ENCODE measurements around the gene CARD9.

Gene CARD9

GRCh38 chr9:136340356-136341041 lies 33.0 kb downstream of the CARD9 start:
- H3K36me3 ChIP-seq (ENCODE audit: insufficient read depth, low read depth, low read length) = no peaks in the 10 kb centered on the region

GRCh38 chr9:136339958-136340310 lies 33.5 kb downstream of the CARD9 start:
- no peaks in the 10 kb centered on the region for H3K36me3 ChIP-seq (ENCODE audit: insufficient read depth, low read depth, low read length)
- no peak overlapping the region for H3K27ac ChIP-seq (ENCODE audit: low read length)

More at GRCh38 chr9:136340356-136341041, 33.0 kb downstream of the CARD9 start:
- H3K4me3 ChIP-seq (ENCODE audit: low read length) = no peak overlapping the region
- no peaks in the 10 kb centered on the region for H3K27me3 ChIP-seq (ENCODE audit: insufficient read depth, low read length)
- H3K27ac ChIP-seq (ENCODE audit: low read length) = no peak overlapping the region
- no peak overlapping the region for H3K9ac ChIP-seq (ENCODE audit: low read depth, low read length)
- no peaks in the 10 kb centered on the region for H3K4me1 ChIP-seq (ENCODE audit: insufficient read depth, low read length)
- no peaks in the 10 kb centered on the region for H3K9me3 ChIP-seq (ENCODE audit: insufficient read depth, low read depth, low read length)

GRCh38 chr9:136339173-136339957 lies 34.1 kb downstream of the CARD9 start:
- no peaks in the 10 kb centered on the region for H3K36me3 ChIP-seq (ENCODE audit: insufficient read depth, low read depth, low read length)
- no peak overlapping the region for H3K27ac ChIP-seq (ENCODE audit: low read length)
- no peak overlapping the region for H3K4me3 ChIP-seq (ENCODE audit: low read length)
- H3K9me3 ChIP-seq (ENCODE audit: insufficient read depth, low read depth, low read length) = no peaks in the 10 kb centered on the region
- no peaks in the 10 kb centered on the region for H3K4me1 ChIP-seq (ENCODE audit: insufficient read depth, low read length)
- no peak overlapping the region for H3K9ac ChIP-seq (ENCODE audit: low read depth, low read length)
- H3K27me3 ChIP-seq (ENCODE audit: insufficient read depth, low read length) = no peaks in the 10 kb centered on the region

More at GRCh38 chr9:136339958-136340310, 33.5 kb downstream of the CARD9 start:
- Histone ChIP-seq H3K27me3 (ENCODE audit: insufficient read depth, low read length) (no peaks in the 10 kb centered on the region), H3K9ac (ENCODE audit: low read depth, low read length) (no peak overlapping the region), H3K9me3 (ENCODE audit: insufficient read depth, low read depth, low read length) (no peaks in the 10 kb centered on the region), H3K4me3 (ENCODE audit: low read length) (no peak overlapping the region), H3K4me1 (ENCODE audit: insufficient read depth, low read length) (no peaks in the 10 kb centered on the region)

- Histone ChIP-seq H3K27ac (ENCODE audit: low read length) (no peak overlapping the region), H3K9me3 (ENCODE audit: insufficient read depth, low read depth, low read length) (no peaks in the 10 kb centered on the region), H3K9ac (ENCODE audit: low read depth, low read length) (no peak overlapping the region), H3K4me1 (ENCODE audit: insufficient read depth, low read length) (no peaks in the 10 kb centered on the region), H3K27me3 (ENCODE audit: insufficient read depth, low read length) (no peaks in the 10 kb centered on the region), H3K36me3 (ENCODE audit: insufficient read depth, low read depth, low read length) (no peaks in the 10 kb centered on the region), H3K4me3 (ENCODE audit: low read length) (no peak overlapping the region)
These were observed 35.0 kb downstream of the CARD9 start for GRCh38 chr9:136338511-136338910.

GRCh38 chr9:136337416-136338395 lies 35.8 kb downstream of the CARD9 start:
- H3K27ac ChIP-seq (ENCODE audit: low read length) = no peak overlapping the region
- no peak overlapping the region for H3K9ac ChIP-seq (ENCODE audit: low read depth, low read length)
- H3K36me3 ChIP-seq (ENCODE audit: insufficient read depth, low read depth, low read length) = no peaks in the 10 kb centered on the region
- no peaks in the 10 kb centered on the region for H3K27me3 ChIP-seq (ENCODE audit: insufficient read depth, low read length)
- no peak overlapping the region for H3K4me3 ChIP-seq (ENCODE audit: low read length)
- H3K9me3 ChIP-seq (ENCODE audit: insufficient read depth, low read depth, low read length) = no peaks in the 10 kb centered on the region
- no peaks in the 10 kb centered on the region for H3K4me1 ChIP-seq (ENCODE audit: insufficient read depth, low read length)

GRCh38 chr9:136336881-136337280 lies 36.6 kb downstream of the CARD9 start:
- H3K27me3 ChIP-seq (ENCODE audit: insufficient read depth, low read length) = no peaks in the 10 kb centered on the region
- H3K9me3 ChIP-seq (ENCODE audit: insufficient read depth, low read depth, low read length) = no peaks in the 10 kb centered on the region
- no peaks in the 10 kb centered on the region for H3K4me1 ChIP-seq (ENCODE audit: insufficient read depth, low read length)
- H3K36me3 ChIP-seq (ENCODE audit: insufficient read depth, low read depth, low read length) = no peaks in the 10 kb centered on the region
- no peak overlapping the region for H3K4me3 ChIP-seq (ENCODE audit: low read length)
- no peak overlapping the region for H3K27ac ChIP-seq (ENCODE audit: low read length)
- no peak overlapping the region for H3K9ac ChIP-seq (ENCODE audit: low read depth, low read length)

- H3K4me1 ChIP-seq (ENCODE audit: insufficient read depth, low read length) = no peaks in the 10 kb centered on the region
- no peak overlapping the region for H3K4me3 ChIP-seq (ENCODE audit: low read length)
- H3K27me3 ChIP-seq (ENCODE audit: insufficient read depth, low read length) = no peaks in the 10 kb centered on the region
- no peak overlapping the region for H3K27ac ChIP-seq (ENCODE audit: low read length)
- no peak overlapping the region for H3K9ac ChIP-seq (ENCODE audit: low read depth, low read length)
- H3K36me3 ChIP-seq (ENCODE audit: insufficient read depth, low read depth, low read length) = no peaks in the 10 kb centered on the region
- H3K9me3 ChIP-seq (ENCODE audit: insufficient read depth, low read depth, low read length) = no peaks in the 10 kb centered on the region
These were observed 37.2 kb downstream of the CARD9 start for GRCh38 chr9:136336156-136336870.

GRCh38 chr9:136335296-136336155 lies 37.9 kb downstream of the CARD9 start:
- Histone ChIP-seq H3K27me3 (ENCODE audit: insufficient read depth, low read length) (no peaks in the 10 kb centered on the region), H3K4me3 (ENCODE audit: low read length) (no peak overlapping the region), H3K4me1 (ENCODE audit: insufficient read depth, low read length) (no peaks in the 10 kb centered on the region), H3K36me3 (ENCODE audit: insufficient read depth, low read depth, low read length) (no peaks in the 10 kb centered on the region), H3K27ac (ENCODE audit: low read length) (no peak overlapping the region), H3K9ac (ENCODE audit: low read depth, low read length) (no peak overlapping the region), H3K9me3 (ENCODE audit: insufficient read depth, low read depth, low read length) (no peaks in the 10 kb centered on the region)

- H3K4me1 ChIP-seq (ENCODE audit: insufficient read depth, low read length) = no peaks in the 10 kb centered on the region
- no peak overlapping the region for H3K9ac ChIP-seq (ENCODE audit: low read depth, low read length)
- no peak overlapping the region for H3K4me3 ChIP-seq (ENCODE audit: low read length)
- no peaks in the 10 kb centered on the region for H3K27me3 ChIP-seq (ENCODE audit: insufficient read depth, low read length)
- no peak overlapping the region for H3K27ac ChIP-seq (ENCODE audit: low read length)
- H3K9me3 ChIP-seq (ENCODE audit: insufficient read depth, low read depth, low read length) = no peaks in the 10 kb centered on the region
- H3K36me3 ChIP-seq (ENCODE audit: insufficient read depth, low read depth, low read length) = no peaks in the 10 kb centered on the region
These were observed 38.9 kb downstream of the CARD9 start for GRCh38 chr9:136334541-136334940.

GRCh38 chr9:136333486-136333885 lies 40.0 kb downstream of the CARD9 start:
- H3K4me3 ChIP-seq (ENCODE audit: low read length) = no peak overlapping the region
- no peaks in the 10 kb centered on the region for H3K4me1 ChIP-seq (ENCODE audit: insufficient read depth, low read length)
- no peaks in the 10 kb centered on the region for H3K36me3 ChIP-seq (ENCODE audit: insufficient read depth, low read depth, low read length)
- no peaks in the 10 kb centered on the region for H3K9me3 ChIP-seq (ENCODE audit: insufficient read depth, low read depth, low read length)
- H3K27me3 ChIP-seq (ENCODE audit: insufficient read depth, low read length) = no peaks in the 10 kb centered on the region
- no peak overlapping the region for H3K9ac ChIP-seq (ENCODE audit: low read depth, low read length)
- H3K27ac ChIP-seq (ENCODE audit: low read length) = no peak overlapping the region

Measured in iPS-20b (cell line).